ENCODE data around the gene RASA3.

DNA sequence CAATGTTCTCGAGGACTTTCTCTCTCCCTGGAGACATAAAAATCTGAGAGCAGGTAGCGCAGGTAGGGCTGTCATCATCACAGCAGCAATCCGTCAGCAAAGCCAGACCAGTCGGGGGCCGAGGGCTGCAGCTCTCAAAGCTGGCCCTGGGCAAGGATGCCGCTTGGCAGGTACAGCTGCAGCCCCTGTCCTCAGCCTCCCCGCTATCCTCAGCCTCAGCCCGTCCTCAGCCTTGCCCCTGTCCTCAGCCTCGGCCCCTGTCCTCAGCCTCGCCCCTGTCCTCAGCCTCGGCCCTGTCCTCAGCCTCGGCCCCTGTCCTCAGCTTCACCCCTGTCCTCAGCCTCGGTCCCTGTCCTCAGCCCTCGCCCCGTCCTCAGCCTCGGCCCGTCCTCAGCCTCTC lies 169.4 kb downstream of the RASA3 start:
- TF ChIP-seq GATA2 (IDR thresholded peaks at IDR 0.05; ENCODE audit: insufficient read depth, insufficient read length, low read depth, low read length), result no peak
- TF ChIP-seq EZH2 (IDR thresholded peaks at IDR 0.05; ENCODE audit: borderline replicate concordance, low read depth, low read length, severe bottlenecking), result no peak
- TF ChIP-seq JUN (IDR thresholded peaks at IDR 0.05; ENCODE audit: borderline replicate concordance, insufficient read depth, insufficient read length, low read depth), result no peak
- TF ChIP-seq POLR2AphosphoS5 (IDR thresholded peaks at IDR 0.05; ENCODE audit: insufficient read depth, low read depth, low read length), result no peak
- TF ChIP-seq, protein P1, sequence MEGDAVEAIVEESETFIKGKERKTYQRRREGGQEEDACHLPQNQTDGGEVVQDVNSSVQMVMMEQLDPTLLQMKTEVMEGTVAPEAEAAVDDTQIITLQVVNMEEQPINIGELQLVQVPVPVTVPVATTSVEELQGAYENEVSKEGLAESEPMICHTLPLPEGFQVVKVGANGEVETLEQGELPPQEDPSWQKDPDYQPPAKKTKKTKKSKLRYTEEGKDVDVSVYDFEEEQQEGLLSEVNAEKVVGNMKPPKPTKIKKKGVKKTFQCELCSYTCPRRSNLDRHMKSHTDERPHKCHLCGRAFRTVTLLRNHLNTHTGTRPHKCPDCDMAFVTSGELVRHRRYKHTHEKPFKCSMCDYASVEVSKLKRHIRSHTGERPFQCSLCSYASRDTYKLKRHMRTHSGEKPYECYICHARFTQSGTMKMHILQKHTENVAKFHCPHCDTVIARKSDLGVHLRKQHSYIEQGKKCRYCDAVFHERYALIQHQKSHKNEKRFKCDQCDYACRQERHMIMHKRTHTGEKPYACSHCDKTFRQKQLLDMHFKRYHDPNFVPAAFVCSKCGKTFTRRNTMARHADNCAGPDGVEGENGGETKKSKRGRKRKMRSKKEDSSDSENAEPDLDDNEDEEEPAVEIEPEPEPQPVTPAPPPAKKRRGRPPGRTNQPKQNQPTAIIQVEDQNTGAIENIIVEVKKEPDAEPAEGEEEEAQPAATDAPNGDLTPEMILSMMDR (IDR thresholded peaks at IDR 0.05; ENCODE audit: extremely low read depth in 1 of 2, insufficient read depth in 1 of 2, low read depth in 1 of 2, low read length in 2 of 2), result no peak
- TF ChIP-seq, protein P2, sequence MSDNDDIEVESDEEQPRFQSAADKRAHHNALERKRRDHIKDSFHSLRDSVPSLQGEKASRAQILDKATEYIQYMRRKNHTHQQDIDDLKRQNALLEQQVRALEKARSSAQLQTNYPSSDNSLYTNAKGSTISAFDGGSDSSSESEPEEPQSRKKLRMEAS (IDR thresholded peaks at IDR 0.05; ENCODE audit: insufficient read depth, insufficient read length), result no peak
- no peak for TF ChIP-seq POLR2A (IDR thresholded peaks at IDR 0.05; ENCODE audit: low read depth, low read length)
- TF ChIP-seq MYC (IDR thresholded peaks at IDR 0.05; ENCODE audit: low read depth, low read length), result no peak

All from endothelial cell of umbilical vein (primary cell).